ENCODE measurements around the gene SYNPO2.

- no peak for TF ChIP-seq CTCF (IDR thresholded peaks at IDR 0.05)
- TF ChIP-seq POLR2A (IDR thresholded peaks at IDR 0.05) = no peak
Observed at GRCh38 chr4:118950929-118951570, 62.4 kb downstream of the SYNPO2 start.

All from testis (tissue), 2 donors.